Ishikawa (cell line): Measurements from ENCODE around the gene CAMK2A.

Experiments used
- EP300 ChIP-seq: IDR thresholded peaks from 2 replicates; pipeline ENCODE4 v1.6.1; 2012; ENCODE audit warnings: borderline replicate concordance
- TF ChIP-seq, protein P1 (sequence below): IDR thresholded peaks from 2 replicates; pipeline ENCODE4 v1.6.1; 2012; ENCODE audit warnings: low read depth, mild to moderate bottlenecking

DNA sequence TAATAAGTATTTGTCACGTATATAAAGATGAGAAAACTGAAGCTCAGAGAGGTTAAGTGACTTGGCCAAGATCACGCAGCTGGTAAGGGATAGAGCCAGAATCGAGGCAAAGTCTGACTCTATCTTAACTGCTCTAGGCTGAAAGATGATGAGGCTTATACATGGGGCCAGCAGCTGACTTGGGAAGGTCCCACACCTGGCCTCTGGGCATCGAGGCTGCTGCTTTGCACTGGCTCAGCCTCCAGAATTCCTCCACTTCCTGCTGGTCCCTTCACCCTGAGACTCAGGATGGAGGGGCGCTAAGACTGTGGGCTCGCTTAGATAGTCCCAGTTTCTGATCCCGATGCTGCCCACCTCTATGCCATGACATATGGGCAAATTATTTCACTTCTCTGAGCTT lies 35.2 kb downstream of the CAMK2A start:
- no peak for TF ChIP-seq EP300
- TF ChIP-seq, protein P1, sequence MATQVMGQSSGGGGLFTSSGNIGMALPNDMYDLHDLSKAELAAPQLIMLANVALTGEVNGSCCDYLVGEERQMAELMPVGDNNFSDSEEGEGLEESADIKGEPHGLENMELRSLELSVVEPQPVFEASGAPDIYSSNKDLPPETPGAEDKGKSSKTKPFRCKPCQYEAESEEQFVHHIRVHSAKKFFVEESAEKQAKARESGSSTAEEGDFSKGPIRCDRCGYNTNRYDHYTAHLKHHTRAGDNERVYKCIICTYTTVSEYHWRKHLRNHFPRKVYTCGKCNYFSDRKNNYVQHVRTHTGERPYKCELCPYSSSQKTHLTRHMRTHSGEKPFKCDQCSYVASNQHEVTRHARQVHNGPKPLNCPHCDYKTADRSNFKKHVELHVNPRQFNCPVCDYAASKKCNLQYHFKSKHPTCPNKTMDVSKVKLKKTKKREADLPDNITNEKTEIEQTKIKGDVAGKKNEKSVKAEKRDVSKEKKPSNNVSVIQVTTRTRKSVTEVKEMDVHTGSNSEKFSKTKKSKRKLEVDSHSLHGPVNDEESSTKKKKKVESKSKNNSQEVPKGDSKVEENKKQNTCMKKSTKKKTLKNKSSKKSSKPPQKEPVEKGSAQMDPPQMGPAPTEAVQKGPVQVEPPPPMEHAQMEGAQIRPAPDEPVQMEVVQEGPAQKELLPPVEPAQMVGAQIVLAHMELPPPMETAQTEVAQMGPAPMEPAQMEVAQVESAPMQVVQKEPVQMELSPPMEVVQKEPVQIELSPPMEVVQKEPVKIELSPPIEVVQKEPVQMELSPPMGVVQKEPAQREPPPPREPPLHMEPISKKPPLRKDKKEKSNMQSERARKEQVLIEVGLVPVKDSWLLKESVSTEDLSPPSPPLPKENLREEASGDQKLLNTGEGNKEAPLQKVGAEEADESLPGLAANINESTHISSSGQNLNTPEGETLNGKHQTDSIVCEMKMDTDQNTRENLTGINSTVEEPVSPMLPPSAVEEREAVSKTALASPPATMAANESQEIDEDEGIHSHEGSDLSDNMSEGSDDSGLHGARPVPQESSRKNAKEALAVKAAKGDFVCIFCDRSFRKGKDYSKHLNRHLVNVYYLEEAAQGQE, result no peak
